Panc1 (cell line): ENCODE data around the gene CSTA. TPM values are rescaled to one million over a fixed set of nuclear protein-coding genes. Genes with fewer than 3 reads are reported as not detected.
A peak's percentile ranks its signal among the peaks of the same experiment; 100 is the strongest.
"Not testable (repeated sequence)": the region's sequence is repeated elsewhere in the genome, so short reads cannot be mapped to it uniquely, and the experiment has no call there.

Experiments used
- ATAC-seq: fragments of 200-7000 bp; cut with Tn5 transposase; 2 replicates; pipeline ENCODE4 v1.9.1; 2020; ENCODE audit warnings: mild to moderate bottlenecking, moderate library complexity
- BruUV-seq: library from RNA; stranded (reverse); fragments of 400-500 nt; replicated peaks from 2 replicates; lab custom pipeline; 2021; lab: Mats Ljungman, UMichigan
- CTCF ChIA-PET: fragments of 300-600 bp; sonication (Branson Sonifier 250); formaldehyde crosslinking; loops from one replicate; lab custom pipeline; 2022; ENCODE audit warnings: antibody characterized with exemption; lab: Charles Lee
- POLR2A ChIA-PET: fragments of 300-600 bp; sonication (Branson Sonifier 250); formaldehyde crosslinking; loops from one replicate; lab custom pipeline; 2022; ENCODE audit warnings: antibody characterized with exemption; lab: Charles Lee
- DNase-seq: peaks from one replicate; pipeline ENCODE4 v3.0.0-alpha.2; 2010; ENCODE audit warnings: low read depth, low spot score
- H3K27ac ChIP-seq: 2 replicates; pipeline ENCODE4 v1.5.1; 2011; ENCODE audit warnings: mild to moderate bottlenecking, low read length, inconsistent platforms
- H3K27me3 ChIP-seq: fragments of 200-500 bp; sonication (Bioruptor generic); 2 replicates; pipeline ENCODE4 v1.6.0; 2014; ENCODE audit warnings: low read length, inconsistent platforms; ENCODE audit not compliant: control insufficient read depth, insufficient read depth
- H3K36me3 ChIP-seq: fragments of 200-500 bp; sonication (Bioruptor generic); 2 replicates; pipeline ENCODE4 v1.5.1; 2014; ENCODE audit warnings: inconsistent platforms, mild to moderate bottlenecking, low read length, moderate library complexity; ENCODE audit not compliant: control insufficient read depth, insufficient read depth
- H3K4me1 ChIP-seq: 2 replicates; pipeline ENCODE4 v1.5.1; 2011; ENCODE audit warnings: inconsistent platforms, mild to moderate bottlenecking, low read length, moderate library complexity; ENCODE audit not compliant: control insufficient read depth, insufficient read depth
- H3K4me3 ChIP-seq, 2 experiments: 2 replicates each; pipeline ENCODE4 v1.5.1; 2011 to 2012; ENCODE audit warnings: low read depth in 2 of 2, low read length in 2 of 2, mild to moderate bottlenecking in 2 of 2, inconsistent platforms in 1 of 2, moderate library complexity in 1 of 2
- H3K9me3 ChIP-seq: fragments of 200-500 bp; sonication (Bioruptor generic); 2 replicates; pipeline ENCODE4 v1.5.1; 2014; ENCODE audit warnings: low read depth, mild to moderate bottlenecking, inconsistent platforms, low read length, moderate library complexity; ENCODE audit not compliant: control insufficient read depth, insufficient read depth
- CTCF ChIP-seq: fragments of 450-650 bp; IDR thresholded peaks from 2 replicates; pipeline ENCODE4 v1.5.1; 2017; ENCODE audit warnings: mild to moderate bottlenecking
- POLR2AphosphoS5 ChIP-seq: IDR thresholded peaks from 2 replicates; pipeline ENCODE4 v1.6.1; 2012; ENCODE audit warnings: mild to moderate bottlenecking, low read depth, low read length, moderate library complexity
- REST ChIP-seq, 2 experiments: IDR thresholded peaks; 2 replicates each; pipeline ENCODE4 v1.6.1; 2011 to 2012; ENCODE audit warnings: low read depth in 2 of 2, control low read depth in 1 of 2, low read length in 1 of 2, mild to moderate bottlenecking in 1 of 2, moderate library complexity in 1 of 2; ENCODE audit not compliant: insufficient read depth in 1 of 2
- SIN3A ChIP-seq: IDR thresholded peaks from 2 replicates; pipeline ENCODE4 v1.6.1; 2012; ENCODE audit warnings: low read depth, mild to moderate bottlenecking, low read length, moderate library complexity, borderline replicate concordance; ENCODE audit not compliant: insufficient read depth
- TCF7L2 ChIP-seq: IDR thresholded peaks from 2 replicates; pipeline ENCODE4 v1.6.1; 2011; ENCODE audit warnings: mild to moderate bottlenecking, low read depth, low read length, inconsistent platforms
- in situ Hi-C: cut with HindIII; loops from 2 replicates; pipeline ENCODE4 v1.10.0; 2016; ENCODE audit warnings: low sequenced_read_pairs, low pct_unique_long_range_greater_than_20kb
- intact Hi-C: fragments of 100-400 bp; cut with micrococcal nuclease; formaldehyde crosslinking; loops from one replicate; pipeline ENCODE4 v1.10.0; 2022; ENCODE audit not compliant: unreplicated experiment
- total RNA-seq: library from RNA; stranded (reverse); gene quantifications from one replicate; pipeline ENCODE4 v1.2.1, GENCODE V29; 2021; ENCODE audit not compliant: unreplicated experiment

Gene CSTA
- total RNA-seq, 1 experiment from 2014 or later: not detected

GRCh38 chr3:122365582-122366378 lies 40.7 kb downstream of the CSTA start:
- BruUV-seq, CTCF ChIA-PET, H3K4me3 ChIP-seq, H3K9me3 ChIP-seq, POLR2A ChIA-PET, H3K27me3 ChIP-seq, in situ Hi-C loops: not testable (repeated sequence)
- Histone ChIP-seq H3K4me1 (peaks cover 31% of the 10 kb centered on the region), H3K27ac (peak overlapping the region; percentile 68), H3K36me3 (peaks cover 11% of the 10 kb centered on the region; the same call in 1 of the 2 replicates)
- TF ChIP-seq POLR2AphosphoS5: peak; percentile 60; the same call in 1 of the 2 replicates
- DNase-seq (peak; percentile 92), ATAC-seq (peak; percentile 95)
- intact Hi-C loops: loop anchor here (10.0 kb wide), 1 partner anchor 821 kb away; the partner anchor contains the start of gene POLQ

- ChIA-PET POLR2A (no interaction called here), CTCF (no interaction called here)
- peak overlapping the region; percentile 62 for H3K27ac ChIP-seq
- in situ Hi-C loops (no loop called here), intact Hi-C loops (loop anchor here (10.0 kb wide), 1 partner anchor 822 kb away; the partner anchor contains the start of gene POLQ)
- BruUV-seq: no TSS peak
- no peaks in the 10 kb centered on the region for H3K9me3 ChIP-seq
- H3K4me3 ChIP-seq: no peak overlapping the region
- TF ChIP-seq CTCF (no peak), POLR2AphosphoS5 (no peak), REST (IDR thresholded peaks at IDR 0.05; ENCODE audit: insufficient read depth in 1 of 2, low read depth in 2 of 2, low read length in 1 of 2) (no peak), SIN3A (no peak), TCF7L2 (no peak)
- H3K36me3 ChIP-seq: peaks cover 12% of the 10 kb centered on the region; the same call in 1 of the 2 replicates
- DNase-seq (peak; percentile 24), ATAC-seq (0 out of 2 replicates have a peak, but pooled peaks have one; percentile 44)
- H3K4me1 ChIP-seq: peaks cover 31% of the 10 kb centered on the region
- H3K27me3 ChIP-seq: no peaks in the 10 kb centered on the region
These were observed 41.3 kb downstream of the CSTA start for GRCh38 chr3:122366379-122366749.

GRCh38 chr3:122374034-122374433 lies 49.0 kb downstream of the CSTA start:
- H3K4me3 ChIP-seq: no peak overlapping the region

More at GRCh38 chr3:122374034-122374433, 49.0 kb downstream of the CSTA start:
- H3K27ac ChIP-seq: no peak overlapping the region
- intact Hi-C loops: no loop called here
- no peaks in the 10 kb centered on the region for H3K9me3 ChIP-seq
- H3K27me3 ChIP-seq: no peaks in the 10 kb centered on the region
- BruUV-seq: no TSS peak
- DNase-seq: no peak
- ATAC-seq: no peak
- POLR2A ChIA-PET: no interaction called here
- 0 out of 2 replicates have a peak, but pooled peaks cover 4% of the 10 kb centered on the region for H3K36me3 ChIP-seq
- in situ Hi-C loops: no loop called here
- TF ChIP-seq SIN3A (no peak), REST (IDR thresholded peaks at IDR 0.05; ENCODE audit: insufficient read depth in 1 of 2, low read depth in 2 of 2, low read length in 1 of 2) (no peak), CTCF (no peak), TCF7L2 (no peak), POLR2AphosphoS5 (no peak)
- CTCF ChIA-PET: no interaction called here
- no peaks in the 10 kb centered on the region for H3K4me1 ChIP-seq
